HepG2 (cell line): Measurements from ENCODE around the gene LMNTD1. TPM values are rescaled to one million over a fixed set of nuclear protein-coding genes. Genes with fewer than 3 reads are reported as not detected.

Experiments used
- ATAC-seq: fragments of 200-7000 bp; cut with Tn5 transposase; 3 replicates; pipeline ENCODE4 v1.9.1; 2020; ENCODE audit warnings: mild to moderate bottlenecking, moderate library complexity
- BruUV-seq: library from RNA; stranded (reverse); fragments of 400-500 nt; replicated peaks from 2 replicates; lab custom pipeline; 2021; lab: Mats Ljungman, UMichigan
- CTCF ChIA-PET: fragments of 300-600 bp; formaldehyde crosslinking; extraction: SDS; loops from one replicate; lab custom pipeline; 2021; ENCODE audit warnings: low total read pairs, inconsistent platforms, low intra/inter-chr PET ratio; lab: Yijun Ruan, JAX
- POLR2A ChIA-PET: fragments of 350-600 bp; sonication (Branson Sonifier 250); formaldehyde crosslinking; loops from one replicate; lab custom pipeline; 2020; ENCODE audit warnings: antibody characterized with exemption, inconsistent platforms; lab: Yijun Ruan, JAX
- DNase-seq: peaks from one replicate; pipeline ENCODE4 v3.0.0-alpha.2; 2015; ENCODE audit warnings: low spot score
- FAIRE-seq: peaks from 3 replicates; lab custom pipeline; 2011; peaks lifted over from hg19 to GRCh38; lab: Jason Lieb, UNC
- H2AFZ ChIP-seq: one replicate; pipeline ENCODE4 v1.6.1; 2011; ENCODE audit warnings: low read length, inconsistent platforms
- H3K27ac ChIP-seq: fragments of 300-600 bp; 3 replicates; pipeline ENCODE4 v1.8.0; 2011; ENCODE audit warnings: mixed run types, mild to moderate bottlenecking, mixed read lengths, low read length, inconsistent platforms; ENCODE audit not compliant: insufficient read depth; ENCODE audit errors: extremely low read length
- H3K27me3 ChIP-seq, 2 experiments: fragments of 200-600 bp in 1 of 2; 2 replicates in 1 of 2; 3 replicates in 1 of 2; pipeline versions ENCODE4 v1.6.0 to v1.8.0; 2011; ENCODE audit warnings: low read length in 2 of 2, mild to moderate bottlenecking in 2 of 2, moderate library complexity in 2 of 2, inconsistent platforms in 1 of 2; ENCODE audit not compliant: insufficient read depth in 2 of 2, control insufficient read depth in 1 of 2
- H3K36me3 ChIP-seq, 2 experiments: fragments of 200-600 bp in 1 of 2; replicated peaks in 1 of 2; 2 replicates in 1 of 2; 3 replicates in 1 of 2; pipeline versions ENCODE4 v1.5.1 to v1.8.0; 2011; ENCODE audit warnings: low read length in 2 of 2, inconsistent platforms in 1 of 2; ENCODE audit not compliant: insufficient read depth in 2 of 2, control insufficient read depth in 1 of 2
- H3K4me1 ChIP-seq: 2 replicates; pipeline ENCODE4 v1.5.1; 2012; ENCODE audit warnings: low read length, inconsistent platforms; ENCODE audit not compliant: insufficient read depth
- H3K4me2 ChIP-seq: 2 replicates; pipeline ENCODE4 v1.6.0; 2011; ENCODE audit warnings: low read depth, low read length, inconsistent platforms
- H3K4me3 ChIP-seq, 3 experiments: fragments of 200-600 bp in 1 of 3; sonication (generic), shearing (Covaris generic) in 1 of 3; replicated peaks in 1 of 3; 2 replicates each; pipeline ENCODE4 v1.5.1; 2011 to 2016; ENCODE audit warnings: low read length in 3 of 3, inconsistent platforms in 2 of 3, low read depth in 2 of 3, mild to moderate bottlenecking in 2 of 3, control low read depth in 1 of 3, mixed read lengths in 1 of 3; ENCODE audit not compliant: insufficient read depth in 1 of 3
- H3K79me2 ChIP-seq: one replicate; pipeline ENCODE4 v1.6.1; 2011; ENCODE audit warnings: low read length, inconsistent platforms; ENCODE audit not compliant: insufficient read depth
- H3K9ac ChIP-seq: 2 replicates; pipeline ENCODE4 v1.6.0; 2011; ENCODE audit warnings: mild to moderate bottlenecking, low read depth, low read length, inconsistent platforms; ENCODE audit not compliant: insufficient read depth
- H3K9me3 ChIP-seq: 2 replicates; pipeline ENCODE4 v1.5.1; 2012; ENCODE audit warnings: mild to moderate bottlenecking, low read length
- H4K20me1 ChIP-seq: 2 replicates; pipeline ENCODE4 v1.6.0; 2011; ENCODE audit warnings: inconsistent platforms, mild to moderate bottlenecking, low read length, moderate library complexity; ENCODE audit not compliant: insufficient read depth
- CEBPB ChIP-seq: IDR thresholded peaks from 2 replicates; pipeline ENCODE4 v1.6.1; 2011; ENCODE audit warnings: low read depth, low read length, improper control_type of control experiment, borderline replicate concordance
- CERS6 ChIP-seq: sonication (generic); formaldehyde crosslinking; IDR thresholded peaks from 2 replicates; pipeline ENCODE4 v1.5.0; 2020; ENCODE audit warnings: missing genetic modification reagents
- DDIT3 ChIP-seq: sonication (generic); formaldehyde crosslinking; IDR thresholded peaks from 2 replicates; pipeline ENCODE4 v1.4.0; 2020; ENCODE audit warnings: mild to moderate bottlenecking, missing genetic modification reagents
- KAT2B ChIP-seq: fragments of 150-350 bp; IDR thresholded peaks from 2 replicates; pipeline ENCODE4 v1.6.1; 2014; ENCODE audit warnings: low read depth, low read length, borderline replicate concordance
- NRL ChIP-seq: sonication (generic); formaldehyde crosslinking; IDR thresholded peaks from 2 replicates; pipeline ENCODE4 v1.5.0; 2020; ENCODE audit warnings: missing genetic modification reagents, mild to moderate bottlenecking, moderate library complexity, borderline replicate concordance
- PREB ChIP-seq: sonication (generic); formaldehyde crosslinking; IDR thresholded peaks from 2 replicates; pipeline ENCODE4 v1.4.0; 2020; ENCODE audit warnings: missing genetic modification reagents
- ZBTB38 ChIP-seq: sonication (generic); formaldehyde crosslinking; IDR thresholded peaks from 2 replicates; pipeline ENCODE4 v1.5.1; 2020; ENCODE audit warnings: mild to moderate bottlenecking, missing genetic modification reagents
- ZFP36 ChIP-seq: fragments of 150-350 bp; IDR thresholded peaks from 2 replicates; pipeline ENCODE4 v1.6.1; 2018; ENCODE audit warnings: borderline replicate concordance, low read length, low read depth; ENCODE audit not compliant: partially characterized antibody
- ZFP90 ChIP-seq: sonication (generic); formaldehyde crosslinking; IDR thresholded peaks from 2 replicates; pipeline ENCODE4 v1.8.0; 2022; ENCODE audit warnings: missing genetic modification reagents, mild to moderate bottlenecking, inconsistent platforms, borderline replicate concordance
- ZFYVE20 ChIP-seq: sonication (generic); formaldehyde crosslinking; IDR thresholded peaks from 2 replicates; pipeline ENCODE4 v1.8.0; 2023; ENCODE audit warnings: low read depth, mild to moderate bottlenecking, moderate library complexity, missing genetic modification reagents, borderline replicate concordance
- ZNF44 ChIP-seq: sonication (generic); formaldehyde crosslinking; IDR thresholded peaks from 2 replicates; pipeline ENCODE4 v1.5.1; 2020; ENCODE audit warnings: mild to moderate bottlenecking, missing genetic modification reagents
- ZNF749 ChIP-seq: sonication (generic); formaldehyde crosslinking; IDR thresholded peaks from 2 replicates; pipeline ENCODE4 v1.8.0; 2022; ENCODE audit warnings: mild to moderate bottlenecking, missing genetic modification reagents, moderate library complexity, borderline replicate concordance
- WGBS: methylation state at CpG from one replicate; pipeline ENCODE4 v1.1.6; 2017; ENCODE audit warnings: low lambda C conversion rate; 5-methylcytosine and 5-hydroxymethylcytosine counted together
- in situ Hi-C: cut with HindIII; loops from 2 replicates; pipeline ENCODE4 v1.10.0; 2017; ENCODE audit warnings: low pct_unique_long_range_greater_than_20kb; ENCODE audit not compliant: extremely low pct_ligation_motif_present
- intact Hi-C: fragments of 100-400 bp; cut with micrococcal nuclease; formaldehyde crosslinking; loops from one replicate; pipeline ENCODE4 v1.10.0; 2022; ENCODE audit not compliant: unreplicated experiment
- polyA plus RNA-seq, 8 experiments: library from polyadenylated mRNA; depleted of rRNA in 3 of 8; stranded (reverse) in 7 of 8; unstranded in 1 of 8; fragments of >200 nt; fragmentation: Illumina TruSeq in 4 of 8; extraction: Trizol in 4 of 8; gene quantifications; 2 replicates each; pipeline versions ENCODE4 v1.2.1 to v1.2.3, GENCODE V29; 2011 to 2016; ENCODE audit warnings: low read depth in 4 of 8, missing spikeins in 1 of 8, mixed read lengths in 1 of 8; ENCODE audit not compliant: insufficient read depth in 1 of 8
- total RNA-seq, 5 experiments: library from RNA; depleted of rRNA; stranded (reverse); fragments of >200 nt; fragmentation: Illumina TruSeq; extraction: Trizol; gene quantifications; 2 replicates each; pipeline ENCODE4 v1.2.3, GENCODE V29; 2016; ENCODE audit warnings: low read depth in 1 of 5

The LMNTD1 gene
- total and polyA plus RNA-seq, 2 of the 13 experiments (the other 11 are each of a cell fraction or from before 2014, with no cell fraction given): not detected

GRCh38 chr12:25500651-25501050 lies 52.4 kb downstream of the LMNTD1 start:
- no peak overlapping the region for H3K27ac ChIP-seq
- no peak overlapping the region for H2AFZ ChIP-seq
- no peaks in the 10 kb centered on the region for H3K79me2 ChIP-seq
- no peak overlapping the region for H3K9ac ChIP-seq
- no peak overlapping the region for H3K4me3 ChIP-seq
- WGBS: 31% methylated on average over 6 of the region's 6 CpGs
- ATAC-seq: no peak
- CTCF ChIA-PET: no interaction called here
- peaks cover 3% of the 10 kb centered on the region for H3K4me1 ChIP-seq
- TF ChIP-seq ZFP90 (CRISPR knock-in tag) (no peak), ZNF44 (no peak), PREB (CRISPR knock-in tag) (no peak), KAT2B (no peak), ZBTB38 (CRISPR knock-in tag) (no peak), DDIT3 (CRISPR knock-in tag) (no peak), ZFYVE20 (CRISPR knock-in tag) (no peak), NRL (CRISPR knock-in tag) (no peak), CERS6 (CRISPR knock-in tag) (no peak), ZFP36 (no peak), CEBPB (no peak), ZNF749 (CRISPR knock-in tag) (no peak)
- TF ChIP-seq, all 625 proteins: peak for 0
- intact Hi-C loops (no loop called here), in situ Hi-C loops (no loop called here)
- H3K27me3 ChIP-seq: no peaks in the 10 kb centered on the region
- DNase-seq (no peak), FAIRE-seq (no peak)
- POLR2A ChIA-PET: no interaction called here
- BruUV-seq: no TSS peak
- peaks cover 11% of the 10 kb centered on the region; the same call in 1 of the 2 replicates for H3K9me3 ChIP-seq
- no peaks in the 10 kb centered on the region for H4K20me1 ChIP-seq
- H3K4me2 ChIP-seq: no peak overlapping the region
- H3K36me3 ChIP-seq: no peaks in the 10 kb centered on the region
